Skeletal muscle satellite cell (primary cell): Measurements from ENCODE around the gene IGSF9.
A peak's percentile ranks its signal among the peaks of the same experiment; 100 is the strongest.

ENCODE experiments used
- H3K27me3 ChIP-seq: 2 replicates; pipeline ENCODE4 v1.7.0; 2013; ENCODE audit warnings: low read length; ENCODE audit not compliant: control insufficient read depth, insufficient read depth
- H3K36me3 ChIP-seq: 2 replicates; pipeline ENCODE4 v1.7.0; 2013; ENCODE audit warnings: mild to moderate bottlenecking, control low read depth, low read length; ENCODE audit not compliant: insufficient read depth
- H3K4me1 ChIP-seq: 2 replicates; pipeline ENCODE4 v1.7.0; 2013; ENCODE audit warnings: low read length; ENCODE audit not compliant: control insufficient read depth, insufficient read depth
- H3K4me2 ChIP-seq: 2 replicates; pipeline ENCODE4 v1.7.0; 2013; ENCODE audit warnings: mild to moderate bottlenecking, low read length
- H3K4me3 ChIP-seq: 2 replicates; pipeline ENCODE4 v1.7.0; 2013; ENCODE audit warnings: low read length
- H3K9ac ChIP-seq: 2 replicates; pipeline ENCODE4 v1.7.0; 2013; ENCODE audit warnings: mild to moderate bottlenecking, low read depth, low read length, moderate library complexity
- H3K9me3 ChIP-seq: replicated peaks from 2 replicates; pipeline ENCODE4 v1.7.0; 2013; ENCODE audit warnings: mild to moderate bottlenecking, control low read depth, low read length

The IGSF9 gene

GRCh38 chr1:159970932-159971342, 25.5 kb upstream of the IGSF9 start:
- Histone ChIP-seq H3K36me3 (no peaks in the 10 kb centered on the region), H3K4me2 (no peak overlapping the region), H3K4me3 (no peak overlapping the region), H3K9me3 (no peaks in the 10 kb centered on the region), H3K27me3 (peaks cover 32% of the 10 kb centered on the region), H3K4me1 (no peaks in the 10 kb centered on the region), H3K9ac (no peak overlapping the region)

GRCh38 chr1:159968901-159969300, 23.5 kb upstream of the IGSF9 start:
- H3K9ac ChIP-seq = no peak overlapping the region
- no peaks in the 10 kb centered on the region for H3K4me1 ChIP-seq
- H3K27me3 ChIP-seq = peaks cover 13% of the 10 kb centered on the region
- H3K4me2 ChIP-seq = no peak overlapping the region
- no peaks in the 10 kb centered on the region for H3K9me3 ChIP-seq
- H3K4me3 ChIP-seq = no peak overlapping the region
- no peaks in the 10 kb centered on the region for H3K36me3 ChIP-seq

GRCh38 chr1:159965263-159965662, 19.9 kb upstream of the IGSF9 start:
- Histone ChIP-seq H3K4me2 (no peak overlapping the region), H3K36me3 (no peaks in the 10 kb centered on the region), H3K4me3 (no peak overlapping the region), H3K9me3 (no peaks in the 10 kb centered on the region), H3K9ac (no peak overlapping the region), H3K27me3 (peaks cover 6% of the 10 kb centered on the region), H3K4me1 (peaks cover 9% of the 10 kb centered on the region)

GRCh38 chr1:159964144-159964543, 18.7 kb upstream of the IGSF9 start:
- Histone ChIP-seq H3K36me3 (no peaks in the 10 kb centered on the region), H3K4me3 (no peak overlapping the region), H3K4me2 (no peak overlapping the region), H3K9me3 (no peaks in the 10 kb centered on the region), H3K27me3 (peaks cover 2% of the 10 kb centered on the region), H3K9ac (no peak overlapping the region), H3K4me1 (peaks cover 9% of the 10 kb centered on the region)

- Histone ChIP-seq H3K4me3 (no peak overlapping the region), H3K4me2 (no peak overlapping the region), H3K27me3 (no peaks in the 10 kb centered on the region), H3K4me1 (peaks cover 9% of the 10 kb centered on the region), H3K9ac (no peak overlapping the region), H3K9me3 (no peaks in the 10 kb centered on the region), H3K36me3 (no peaks in the 10 kb centered on the region)
These were observed 16.8 kb upstream of the IGSF9 start for GRCh38 chr1:159962176-159962575.

GRCh38 chr1:159961636-159962035, 16.2 kb upstream of the IGSF9 start:
- Histone ChIP-seq H3K36me3 (no peaks in the 10 kb centered on the region), H3K4me2 (peak overlapping the region; percentile 66), H3K9ac (no peak overlapping the region), H3K9me3 (no peaks in the 10 kb centered on the region), H3K4me1 (peaks cover 9% of the 10 kb centered on the region), H3K4me3 (no peak overlapping the region), H3K27me3 (no peaks in the 10 kb centered on the region)

- Histone ChIP-seq H3K4me2 (peak overlapping the region; percentile 66), H3K4me1 (peaks cover 9% of the 10 kb centered on the region), H3K9ac (no peak overlapping the region), H3K4me3 (peak overlapping the region; percentile 44), H3K27me3 (no peaks in the 10 kb centered on the region), H3K36me3 (no peaks in the 10 kb centered on the region), H3K9me3 (no peaks in the 10 kb centered on the region)
These were observed 15.4 kb upstream of the IGSF9 start for GRCh38 chr1:159960721-159961381.

- Histone ChIP-seq H3K4me1 (peaks cover 9% of the 10 kb centered on the region), H3K4me2 (no peak overlapping the region), H3K9ac (no peak overlapping the region), H3K9me3 (no peaks in the 10 kb centered on the region), H3K27me3 (no peaks in the 10 kb centered on the region), H3K36me3 (no peaks in the 10 kb centered on the region), H3K4me3 (no peak overlapping the region)
These were observed 14.0 kb upstream of the IGSF9 start for GRCh38 chr1:159959451-159959850.

GRCh38 chr1:159958719-159959380, 13.4 kb upstream of the IGSF9 start:
- Histone ChIP-seq H3K36me3 (no peaks in the 10 kb centered on the region), H3K4me2 (no peak overlapping the region), H3K27me3 (no peaks in the 10 kb centered on the region), H3K9ac (no peak overlapping the region), H3K4me1 (peaks cover 10% of the 10 kb centered on the region), H3K4me3 (no peak overlapping the region), H3K9me3 (no peaks in the 10 kb centered on the region)

GRCh38 chr1:159957824-159958268, 12.4 kb upstream of the IGSF9 start:
- H3K4me1 ChIP-seq = peaks cover 13% of the 10 kb centered on the region
- H3K36me3 ChIP-seq = no peaks in the 10 kb centered on the region
- H3K4me3 ChIP-seq = no peak overlapping the region
- no peak overlapping the region for H3K9ac ChIP-seq
- H3K9me3 ChIP-seq = no peaks in the 10 kb centered on the region
- H3K27me3 ChIP-seq = peaks cover 9% of the 10 kb centered on the region
- H3K4me2 ChIP-seq = no peak overlapping the region

- peaks cover 6% of the 10 kb centered on the region for H3K4me1 ChIP-seq
- no peak overlapping the region for H3K4me2 ChIP-seq
- no peaks in the 10 kb centered on the region for H3K9me3 ChIP-seq
- H3K9ac ChIP-seq = no peak overlapping the region
- peaks cover 28% of the 10 kb centered on the region for H3K27me3 ChIP-seq
- no peaks in the 10 kb centered on the region for H3K36me3 ChIP-seq
- no peak overlapping the region for H3K4me3 ChIP-seq
These were observed 10.0 kb upstream of the IGSF9 start for GRCh38 chr1:159955456-159955855.
